Vagina (tissue), 2 donors: ENCODE data around the gene CSGALNACT2.

ENCODE experiments used
- POLR2A ChIP-seq, 2 donors: fragments of 450-650 bp; IDR thresholded peaks; one replicate each; pipeline ENCODE4 v1.6.1; 2017; ENCODE audit warnings: antibody characterized with exemption in 2 of 2, mild to moderate bottlenecking in 2 of 2, moderate library complexity in 2 of 2
- POLR2AphosphoS5 ChIP-seq, 2 donors: sonication (generic); formaldehyde crosslinking; IDR thresholded peaks; one replicate each; pipeline ENCODE4 v1.9.0; 2017; ENCODE audit warnings: antibody characterized with exemption in 2 of 2, mild to moderate bottlenecking in 2 of 2, low read depth in 1 of 2; ENCODE audit not compliant: insufficient read depth in 1 of 2

GRCh38 chr10:43114088-43114742 is 24.0 kb upstream of the CSGALNACT2 start:
- TF ChIP-seq POLR2AphosphoS5 (IDR thresholded peaks at IDR 0.05; ENCODE audit: insufficient read depth in 1 of 2, low read depth in 1 of 2), result no peak
- no peak for TF ChIP-seq POLR2A (IDR thresholded peaks at IDR 0.05)
